Ovary (tissue), 3 donors: Measurements from ENCODE around the gene IRF2BPL.

ENCODE experiments used
- CTCF ChIP-seq, 3 donors: fragments of 450-650 bp in 2 of 3; fragments of 200-600 bp in 1 of 3; IDR thresholded peaks; one replicate each; pipeline versions ENCODE4 v1.5.1 to v1.8.0; 2016 to 2022; ENCODE audit warnings: antibody characterized with exemption in 3 of 3, mild to moderate bottlenecking in 1 of 3
- EP300 ChIP-seq: sonication (generic); formaldehyde crosslinking; IDR thresholded peaks from one replicate; pipeline ENCODE4 v1.6.1; 2017; ENCODE audit warnings: antibody characterized with exemption
- POLR2A ChIP-seq: fragments of 450-650 bp; IDR thresholded peaks from one replicate; pipeline ENCODE4 v1.6.1; 2017; ENCODE audit warnings: antibody characterized with exemption, mild to moderate bottlenecking, moderate library complexity
- donor health status: DM: no; HTN: no; CAD: no.

- TF ChIP-seq CTCF (IDR thresholded peaks at IDR 0.05) (no peak), POLR2A (no peak), EP300 (no peak)
Observed at GRCh38 chr14:77059276-77059915, 30.9 kb upstream of the IRF2BPL start.
